Natural killer cell treated with Interleukin-12 subunit alpha and Interleukin-12 subunit beta and Interleukin-15 and Interleukin-18, amount 100 ng/mL, for 72 hours (primary cell): ENCODE data around the gene EFEMP2. TPM values are rescaled to one million over a fixed set of nuclear protein-coding genes. Genes with fewer than 3 reads are reported as not detected.

Experiments
- ATAC-seq, 2 donors: fragments of 150-1000 bp; cut with Tn5 transposase in 1 of 2; sonication (Bioruptor Pico), chemical (Tn5 transposase) in 1 of 2; 2 replicates each; pipeline ENCODE4 v1.10.0; 2021
- DNase-seq: peaks from one replicate; pipeline ENCODE4 v3.0.0; 2022; ENCODE audit warnings: low spot score
- H3K27ac Mint-ChIP-seq, 2 donors: 1 replicate in 1 of 2; 2 replicates in 1 of 2; pipeline ENCODE4 v1.8.0; 2022; ENCODE audit warnings: mixed read lengths in 2 of 2, mild to moderate bottlenecking in 1 of 2, moderate library complexity in 1 of 2
- H3K27me3 Mint-ChIP-seq, 2 donors: 1 replicate in 1 of 2; 2 replicates in 1 of 2; pipeline ENCODE4 v1.8.0; 2022; ENCODE audit warnings: mixed read lengths in 2 of 2
- H3K36me3 Mint-ChIP-seq: one replicate; pipeline ENCODE4 v1.8.0; 2022; ENCODE audit warnings: mixed read lengths
- H3K4me1 Mint-ChIP-seq, 2 donors: 1 replicate in 1 of 2; 2 replicates in 1 of 2; pipeline ENCODE4 v1.8.0; 2022; ENCODE audit warnings: low read depth in 2 of 2, mixed read lengths in 2 of 2, mild to moderate bottlenecking in 1 of 2
- H3K4me3 Mint-ChIP-seq: one replicate; pipeline ENCODE4 v1.8.0; 2022; ENCODE audit warnings: mixed read lengths
- H3K9me3 Mint-ChIP-seq: 2 replicates; pipeline ENCODE4 v1.8.0; 2022; ENCODE audit warnings: mixed read lengths
- total RNA-seq, 2 donors: library from RNA; stranded (reverse); gene quantifications; one replicate each; pipeline ENCODE4 v1.2.3, GENCODE V29; 2022

Gene EFEMP2
- total RNA-seq, 2 donors from 2014 or later: 7.5 to 10.6 TPM

DNA sequence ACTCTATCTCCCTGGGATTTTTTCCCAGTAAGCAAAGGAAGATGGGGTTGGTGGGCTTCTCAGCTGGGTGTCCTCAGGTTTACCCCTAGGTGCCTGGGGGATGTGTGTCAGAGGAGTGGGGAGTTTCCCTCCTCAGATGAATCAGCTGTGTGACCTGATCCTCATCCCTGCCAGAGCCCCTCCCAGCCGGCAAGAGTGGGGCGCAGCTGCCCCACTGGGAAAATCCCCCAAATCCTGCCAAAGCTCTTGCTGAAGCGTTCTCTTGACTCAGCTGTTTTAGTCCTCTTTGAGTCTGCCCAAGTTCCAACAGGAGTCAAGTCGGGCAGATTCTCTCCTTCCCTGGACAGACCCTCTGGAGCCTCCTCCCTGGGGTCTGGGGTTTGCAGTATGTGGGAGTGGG lies 40.2 kb upstream of the EFEMP2 start:
- H3K27ac Mint-ChIP-seq: no peak overlapping the region
- no peaks in the 10 kb centered on the region for H3K9me3 Mint-ChIP-seq
- no peak for ATAC-seq
- H3K4me1 Mint-ChIP-seq: peaks cover 21 to 26% of the 10 kb centered on the region in 2 donors
- peaks cover 0 to 2% of the 10 kb centered on the region in 2 donors for H3K27me3 Mint-ChIP-seq
- no peak for DNase-seq
- H3K36me3 Mint-ChIP-seq: no peaks in the 10 kb centered on the region
- no peak overlapping the region for H3K4me3 Mint-ChIP-seq

DNA sequence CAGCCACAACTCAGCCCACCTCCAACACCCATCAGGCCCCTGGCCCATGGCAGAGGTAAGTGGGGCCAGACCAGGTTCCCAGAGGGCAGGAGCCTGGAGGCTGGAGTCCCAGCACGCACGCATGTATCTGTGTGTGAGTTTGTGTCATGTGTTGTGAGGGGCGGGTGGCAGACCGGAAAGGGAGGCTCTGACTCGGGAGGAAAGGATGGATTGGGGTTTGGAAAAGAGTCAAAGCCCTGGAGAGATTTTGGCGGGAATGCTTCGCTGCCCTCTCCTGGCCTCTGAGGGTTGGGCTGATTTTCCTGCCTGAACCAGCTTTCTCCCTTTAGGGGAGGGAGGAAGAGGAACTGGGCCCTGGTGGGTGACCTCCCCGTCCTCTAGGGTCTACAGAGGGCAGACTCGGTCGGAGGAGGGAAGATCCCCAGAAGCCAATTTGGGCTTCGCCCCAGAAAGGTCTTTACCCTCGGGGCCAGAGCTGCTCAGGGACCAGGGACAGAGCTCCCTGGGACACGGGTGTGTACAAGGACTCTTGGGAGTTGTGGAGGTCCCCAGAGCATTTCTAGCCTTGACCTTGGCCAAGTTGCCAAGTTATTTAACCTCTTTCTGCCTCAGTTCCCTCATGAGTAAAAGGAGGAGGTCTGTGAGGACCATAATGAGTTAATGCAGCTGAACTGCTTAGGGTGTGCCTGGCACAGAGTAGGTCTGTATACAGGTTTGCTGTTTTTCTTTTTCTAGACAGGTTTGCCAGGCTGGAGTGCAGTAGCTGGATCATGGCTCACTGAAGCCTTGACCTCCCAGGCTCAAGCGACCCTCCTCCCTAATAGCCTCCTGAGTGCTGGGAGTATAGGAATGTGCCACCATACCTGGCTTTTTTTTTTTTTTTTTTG lies 39.3 kb upstream of the EFEMP2 start:
- no peak for DNase-seq
- Mint-ChIP-seq H3K9me3 (no peaks in the 10 kb centered on the region), H3K27ac (no peak overlapping the region), H3K36me3 (no peaks in the 10 kb centered on the region), H3K27me3 (peaks cover 0 to 2% of the 10 kb centered on the region in 2 donors), H3K4me1 (peaks cover 17 to 22% of the 10 kb centered on the region in 2 donors), H3K4me3 (no peak overlapping the region)
- no peak for ATAC-seq

DNA sequence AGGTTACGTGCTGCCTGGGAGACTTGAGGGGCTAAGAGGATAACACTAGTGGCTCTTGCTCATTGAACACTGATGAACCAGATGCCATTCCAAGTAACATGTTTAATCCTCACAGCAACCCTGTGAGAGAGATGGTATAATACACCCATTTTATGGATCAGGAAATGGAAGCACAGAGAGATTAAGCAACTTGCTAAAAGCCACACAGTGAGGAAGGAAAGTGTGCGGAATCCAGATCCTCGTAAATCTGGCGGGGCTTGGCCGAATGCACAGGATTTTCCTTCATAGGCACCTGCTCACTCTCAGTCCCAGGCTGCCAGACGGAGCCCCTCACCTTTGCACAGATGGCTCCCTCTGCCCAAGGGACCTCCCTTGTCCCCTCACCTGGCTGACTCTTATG lies 35.3 kb upstream of the EFEMP2 start:
- Mint-ChIP-seq H3K4me1 (peaks cover 0 to 4% of the 10 kb centered on the region in 2 donors), H3K27me3 (peaks cover 0 to 2% of the 10 kb centered on the region in 2 donors), H3K4me3 (no peak overlapping the region), H3K9me3 (no peaks in the 10 kb centered on the region), H3K36me3 (no peaks in the 10 kb centered on the region), H3K27ac (no peak overlapping the region)
- ATAC-seq (no peak), DNase-seq (no peak)

DNA sequence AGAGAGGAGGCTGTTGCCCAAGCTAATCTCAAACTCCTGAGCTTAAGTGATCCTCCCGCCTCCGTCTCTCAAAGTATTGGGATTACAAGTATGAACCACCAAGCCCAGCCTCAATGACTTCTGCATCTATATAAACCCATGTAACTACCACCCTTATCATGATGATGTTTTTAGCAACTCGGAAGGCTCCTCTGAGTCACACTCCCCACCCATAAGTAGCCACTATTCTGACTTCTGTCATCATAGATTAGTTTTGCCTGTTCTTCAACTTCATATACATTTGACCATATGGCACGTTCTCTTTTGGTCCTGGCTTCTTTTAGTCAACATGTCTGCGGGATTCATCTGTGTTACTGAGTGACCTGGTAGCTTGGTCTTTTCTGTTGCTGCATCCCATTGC lies 34.0 kb upstream of the EFEMP2 start:
- Mint-ChIP-seq H3K27ac (no peak overlapping the region), H3K27me3 (peaks cover 0 to 2% of the 10 kb centered on the region in 2 donors), H3K36me3 (no peaks in the 10 kb centered on the region), H3K4me1 (peaks cover 11 to 12% of the 10 kb centered on the region in 2 donors), H3K4me3 (no peak overlapping the region), H3K9me3 (no peaks in the 10 kb centered on the region)
- no peak for ATAC-seq
- DNase-seq: no peak

DNA sequence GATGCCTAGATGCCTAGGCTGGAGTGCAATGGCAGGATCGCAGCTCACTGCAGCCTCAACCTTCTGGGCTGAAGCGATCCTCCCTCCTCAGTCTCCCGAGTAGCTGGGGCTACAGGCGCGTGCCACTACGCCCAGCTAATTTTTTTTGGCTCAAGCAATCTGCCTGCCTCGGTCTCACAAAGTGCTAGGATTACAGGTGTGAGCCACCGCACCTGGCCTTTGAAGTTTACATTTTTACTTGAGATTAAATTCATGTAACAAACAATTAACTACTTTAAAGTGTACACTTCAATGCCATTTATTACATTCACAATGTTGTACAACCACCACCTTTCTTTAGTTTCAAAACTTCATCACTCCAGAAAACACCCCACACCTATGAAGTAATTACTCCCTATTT lies 31.1 kb upstream of the EFEMP2 start:
- Mint-ChIP-seq H3K36me3 (no peaks in the 10 kb centered on the region), H3K9me3 (no peaks in the 10 kb centered on the region), H3K4me3 (no peak overlapping the region), H3K4me1 (peaks cover 17 to 24% of the 10 kb centered on the region in 2 donors), H3K27me3 (no peaks in the 10 kb centered on the region), H3K27ac (peak overlapping the region in 1 of 2 donors; percentile 36)
- ATAC-seq: no peak
- no peak for DNase-seq

DNA sequence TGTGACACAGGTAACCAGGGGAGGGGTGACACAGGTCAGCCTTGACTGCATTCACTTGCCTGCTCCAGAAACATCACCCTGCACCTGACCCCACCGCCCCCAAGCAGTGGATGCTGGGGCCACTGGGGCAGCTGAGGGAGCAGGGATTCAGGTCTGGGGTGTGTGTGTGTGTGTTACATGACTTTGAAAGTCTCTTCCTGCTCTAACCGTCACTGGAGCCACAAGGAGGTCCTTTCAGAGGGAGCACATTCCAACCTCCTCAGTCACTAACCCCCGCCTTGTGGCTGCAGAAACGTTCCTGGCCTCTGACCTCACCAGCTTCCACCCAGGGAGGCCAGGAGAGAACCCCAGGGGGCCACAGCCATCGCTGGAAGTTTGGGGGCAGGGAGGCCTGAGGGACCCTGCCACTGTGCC lies 30.5 kb upstream of the EFEMP2 start:
- ATAC-seq (no peak), DNase-seq (no peak)
- Mint-ChIP-seq H3K4me3 (no peak overlapping the region), H3K36me3 (no peaks in the 10 kb centered on the region), H3K9me3 (no peaks in the 10 kb centered on the region), H3K4me1 (peaks cover 18 to 27% of the 10 kb centered on the region in 2 donors), H3K27ac (no peak overlapping the region), H3K27me3 (no peaks in the 10 kb centered on the region)

DNA sequence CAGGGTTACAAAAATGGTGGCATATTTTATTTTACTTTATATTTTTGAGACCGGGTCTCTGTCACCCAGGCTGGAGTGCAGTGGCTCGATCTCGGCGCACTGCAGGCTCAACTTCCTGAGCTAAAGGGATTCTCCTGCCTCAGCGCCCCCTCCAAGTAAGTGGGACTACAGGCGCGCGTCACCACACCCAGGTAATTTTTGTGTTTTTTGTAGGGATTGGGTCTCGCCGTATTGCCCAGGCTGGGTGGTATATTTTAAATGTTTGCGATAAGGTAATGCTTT lies 28.2 kb upstream of the EFEMP2 start:
- Mint-ChIP-seq H3K27me3 (no peaks in the 10 kb centered on the region), H3K36me3 (no peaks in the 10 kb centered on the region), H3K4me3 (peak overlapping the region; percentile 62), H3K27ac (peak overlapping the region in 1 of 2 donors; percentile 69), H3K4me1 (peaks cover 29 to 35% of the 10 kb centered on the region in 2 donors), H3K9me3 (no peaks in the 10 kb centered on the region)
- DNase-seq (no peak), ATAC-seq (no peak)

DNA sequence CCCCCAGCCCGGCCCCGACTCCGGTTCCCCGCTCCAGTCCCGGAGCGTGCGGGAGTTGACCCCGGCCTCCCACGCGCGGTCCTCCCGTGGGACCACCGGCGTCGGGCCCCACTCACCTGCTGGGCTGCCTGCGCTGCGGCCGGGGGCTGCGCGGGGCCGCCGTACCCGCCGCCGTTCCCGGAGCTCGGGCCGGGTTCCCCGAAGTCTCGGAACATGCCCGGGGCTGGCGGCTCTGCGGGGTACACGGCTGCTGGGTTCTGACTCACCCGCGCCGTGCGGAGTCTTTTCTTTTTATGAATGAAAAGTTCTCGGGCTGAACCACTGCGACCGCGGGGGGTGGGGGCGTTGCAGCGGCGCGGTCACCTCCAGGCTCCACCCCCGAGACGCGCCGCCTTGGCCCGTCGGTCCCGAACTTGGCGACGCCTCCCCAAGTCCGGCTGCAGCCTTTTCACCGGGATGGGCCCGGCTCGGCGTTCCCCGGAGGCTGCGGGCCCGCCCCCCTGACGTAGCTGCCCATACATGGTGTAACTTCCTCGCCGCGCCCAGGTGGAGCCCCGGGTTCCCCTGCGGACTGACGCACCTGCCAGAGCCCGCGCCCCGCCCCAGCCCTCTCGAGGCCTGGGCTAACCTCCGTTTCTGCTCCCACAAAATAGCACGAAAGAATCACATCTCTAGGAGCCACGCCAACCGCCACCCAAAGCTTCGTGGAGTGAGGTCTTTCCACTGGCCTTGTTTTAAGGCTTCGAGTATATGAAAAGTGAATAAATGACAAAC lies 27.7 kb upstream of the EFEMP2 start, which contains the start of gene FOSL1:
FOSL1 (minus strand) TSS at position 264 of the 774 bp plus-strand sequence; CDS start at position 215, 49 bp downstream.
- no peaks in the 10 kb centered on the region for H3K36me3 Mint-ChIP-seq
- peak; percentile 90 to 93 for ATAC-seq
- peaks cover 35 to 40% of the 10 kb centered on the region in 2 donors for H3K4me1 Mint-ChIP-seq
- peak; percentile 95 for DNase-seq
- H3K9me3 Mint-ChIP-seq: no peaks in the 10 kb centered on the region
- peak within 1 kb of the TSS; percentile 81 to 94 for H3K27ac Mint-ChIP-seq
- no peaks in the 10 kb centered on the region for H3K27me3 Mint-ChIP-seq
- H3K4me3 Mint-ChIP-seq: peak within 1 kb of the TSS; percentile 76

DNA sequence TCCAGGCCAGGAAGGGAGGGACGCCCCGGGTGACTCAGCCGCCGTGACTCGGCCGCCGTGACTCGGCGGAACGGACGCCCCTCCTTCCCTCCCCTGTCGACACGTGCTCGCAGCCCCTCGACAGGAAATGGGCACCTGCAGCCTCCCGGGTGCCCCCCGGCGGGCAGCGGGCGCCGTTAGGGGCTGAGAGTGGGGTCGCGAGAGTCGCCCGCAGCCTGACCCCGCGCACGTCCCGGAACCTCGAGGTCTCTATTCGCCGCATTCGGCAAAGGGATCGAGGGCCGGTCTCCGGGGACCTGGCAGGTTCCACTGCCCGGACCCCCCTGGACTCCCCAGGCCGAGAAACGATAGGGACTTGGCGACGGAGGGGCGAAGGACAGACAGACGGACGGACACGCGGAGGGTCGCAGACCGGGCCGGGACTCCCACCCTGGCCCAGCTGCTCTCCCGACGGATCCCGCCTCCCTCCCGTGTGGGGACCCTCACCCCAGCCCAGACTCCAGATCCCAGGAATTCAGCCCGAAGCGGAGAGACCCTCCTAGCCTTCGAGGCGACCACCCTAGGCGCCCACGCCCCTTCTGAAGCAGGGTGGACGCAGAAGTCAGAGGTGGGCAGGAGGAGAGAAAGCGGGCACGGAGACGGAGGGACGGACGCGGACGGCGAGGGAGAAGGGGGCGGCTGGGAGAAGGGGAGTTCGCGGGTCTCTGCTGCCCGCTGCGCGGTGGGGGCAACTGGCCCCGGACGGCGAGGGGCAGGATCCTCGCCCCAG lies 26.9 kb upstream of the EFEMP2 start:
- Mint-ChIP-seq H3K4me1 (peaks cover 37 to 42% of the 10 kb centered on the region in 2 donors), H3K27me3 (no peaks in the 10 kb centered on the region), H3K4me3 (peak overlapping the region; percentile 76), H3K27ac (peak overlapping the region; percentile 81 to 94), H3K36me3 (no peaks in the 10 kb centered on the region), H3K9me3 (no peaks in the 10 kb centered on the region)
- peak; percentile 88 for DNase-seq
- ATAC-seq: peak; percentile 68 to 72

DNA sequence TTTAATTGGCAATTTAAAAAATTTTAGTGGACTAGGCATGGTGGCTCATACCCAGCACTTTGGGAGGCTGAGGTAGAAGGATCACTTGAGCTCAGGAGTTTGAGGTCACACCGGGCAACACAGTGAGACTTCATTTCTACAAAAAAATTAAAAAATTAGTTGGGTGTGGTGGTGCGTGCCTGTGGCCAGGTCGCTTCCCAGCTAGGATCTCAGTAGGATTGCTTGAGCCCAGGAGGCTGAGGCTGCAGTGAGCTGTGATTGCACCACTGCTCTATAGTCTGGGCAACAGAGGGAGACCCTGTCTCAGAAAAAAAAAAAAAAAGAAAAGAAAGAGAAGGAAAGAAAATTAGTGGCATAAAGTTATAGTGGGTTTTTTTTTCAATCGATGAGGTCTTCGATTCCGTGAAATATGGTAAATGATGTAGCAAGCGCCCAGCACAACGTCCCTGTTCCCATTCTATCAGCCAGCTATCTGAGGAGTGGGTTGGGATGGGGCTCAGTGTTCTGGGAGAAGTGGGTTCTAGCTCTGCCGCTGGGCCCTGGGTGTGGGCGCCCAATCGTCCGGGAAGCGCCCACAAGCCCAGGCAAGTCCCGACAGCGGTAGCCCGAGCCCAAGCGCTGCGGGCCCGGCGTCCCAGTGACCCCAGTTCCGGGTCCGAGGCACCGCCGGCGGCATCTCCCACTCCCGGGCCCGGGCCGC lies 26.2 kb upstream of the EFEMP2 start:
- Mint-ChIP-seq H3K4me1 (peaks cover 43 to 49% of the 10 kb centered on the region in 2 donors), H3K27ac (peak overlapping the region; percentile 81 to 94), H3K27me3 (no peaks in the 10 kb centered on the region), H3K4me3 (peak overlapping the region; percentile 86), H3K9me3 (no peaks in the 10 kb centered on the region), H3K36me3 (no peaks in the 10 kb centered on the region)
- DNase-seq: no peak
- ATAC-seq: no peak

DNA sequence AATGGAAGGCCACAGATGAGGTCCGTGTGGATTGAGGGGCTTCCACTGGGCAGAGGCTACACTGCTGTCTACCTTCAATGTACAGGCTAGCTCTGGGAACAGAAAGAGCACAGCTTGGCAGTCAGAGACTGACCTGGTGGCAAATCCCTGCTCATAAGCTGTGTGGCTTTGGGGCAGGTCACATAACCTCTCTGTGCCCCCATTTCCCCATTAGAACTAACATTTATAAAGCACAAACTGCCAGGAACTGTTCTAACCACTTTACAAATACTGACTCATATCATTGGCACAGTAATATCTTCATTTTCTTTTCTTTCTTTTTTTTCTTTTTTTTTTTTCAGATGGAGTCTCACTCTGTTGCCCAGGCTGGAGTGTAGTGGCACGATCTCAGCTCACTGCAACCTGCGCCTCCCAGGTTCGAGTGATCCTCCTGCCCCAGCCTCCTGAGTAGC lies 24.4 kb upstream of the EFEMP2 start:
- H3K9me3 Mint-ChIP-seq: no peaks in the 10 kb centered on the region
- peak overlapping the region; percentile 67 to 81 for H3K27ac Mint-ChIP-seq
- no peak overlapping the region for H3K4me3 Mint-ChIP-seq
- H3K27me3 Mint-ChIP-seq: no peaks in the 10 kb centered on the region
- H3K4me1 Mint-ChIP-seq: peaks cover 48 to 53% of the 10 kb centered on the region in 2 donors
- peaks cover 6% of the 10 kb centered on the region for H3K36me3 Mint-ChIP-seq
- no peak for ATAC-seq
- no peak for DNase-seq

DNA sequence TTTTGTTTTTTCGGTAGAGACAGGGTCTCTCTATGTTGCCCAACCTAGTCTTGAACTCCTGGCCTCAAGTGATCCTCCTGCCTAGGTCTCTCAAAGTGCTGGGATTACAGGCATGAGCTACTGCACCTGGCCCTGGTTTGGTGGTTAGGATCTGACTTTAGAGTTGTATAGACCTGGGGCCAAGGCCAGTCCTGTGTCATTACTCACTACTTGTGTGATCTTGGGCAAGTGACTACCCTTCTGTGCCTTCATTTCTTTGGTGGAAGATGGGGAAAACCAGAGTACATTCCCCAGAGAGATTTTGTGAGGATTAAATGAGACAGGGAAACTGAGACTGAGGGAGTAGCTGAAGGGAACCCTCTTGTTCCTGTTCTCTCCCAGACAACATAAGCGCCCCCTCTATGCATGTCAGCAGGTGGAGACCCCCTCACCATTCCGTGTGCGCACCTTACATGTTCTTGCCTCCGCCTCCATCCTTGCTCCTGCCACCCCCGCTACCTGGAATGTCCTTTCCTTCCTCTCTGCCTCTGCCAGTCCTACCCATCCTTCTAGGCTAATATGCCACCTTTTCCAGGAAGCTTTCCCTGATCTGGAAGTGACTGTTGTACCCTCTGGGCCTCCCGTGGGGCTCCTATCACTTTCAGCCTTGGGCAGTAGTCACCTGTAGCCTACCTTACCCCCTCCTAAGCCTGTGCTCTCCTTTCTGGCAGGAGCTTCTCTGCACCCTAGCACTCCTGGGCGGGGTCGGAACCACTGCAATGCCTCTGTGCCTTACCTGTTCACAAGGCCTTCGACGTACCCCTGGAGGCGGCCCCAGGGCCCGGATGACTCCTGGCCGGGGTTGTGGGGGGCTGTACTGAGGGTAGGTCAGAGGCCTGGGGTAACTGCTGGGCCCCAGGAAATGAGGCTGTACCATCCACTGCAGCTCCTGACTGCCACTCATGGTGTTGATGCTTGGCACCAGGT lies 23.7 kb upstream of the EFEMP2 start:
- ATAC-seq (no peak), DNase-seq (no peak)
- H3K9me3 Mint-ChIP-seq: no peaks in the 10 kb centered on the region
- H3K27ac Mint-ChIP-seq: peak overlapping the region; percentile 67 to 81
- H3K36me3 Mint-ChIP-seq: peaks cover 7% of the 10 kb centered on the region
- H3K4me1 Mint-ChIP-seq: peaks cover 42 to 46% of the 10 kb centered on the region in 2 donors
- no peaks in the 10 kb centered on the region for H3K27me3 Mint-ChIP-seq
- peak overlapping the region; percentile 32 for H3K4me3 Mint-ChIP-seq
